ENCODE data around the gene SNRPD1.
"Not testable (repeated sequence)": the region's sequence is repeated elsewhere in the genome, so short reads cannot be mapped to it uniquely, and the experiment has no call there.

SNRPD1 gene

GRCh38 chr18:21612125-21613039 is at the start of gene SNRPD1:
SNRPD1 (plus strand) TSS chr18:21612314; CDS start chr18:21612430, 116 bp downstream.
- DNase-seq (ENCODE audit: low read depth) = peak; percentile 97
- peak; percentile 98 for TF ChIP-seq CTCF (IDR thresholded peaks at IDR 0.05; ENCODE audit: insufficient read depth, low read depth, low read length, missing control alignments)

GRCh38 chr18:21571772-21572171 is 40.3 kb upstream of the SNRPD1 start:
- DNase-seq (ENCODE audit: low read depth) = no peak
- H3K4me3 ChIP-seq (ENCODE audit: low read depth, low read length) = no peak overlapping the region
- no peak for TF ChIP-seq CTCF (IDR thresholded peaks at IDR 0.05; ENCODE audit: insufficient read depth, low read depth, low read length, missing control alignments)

More at GRCh38 chr18:21612125-21613039, at the start of gene SNRPD1:
- H3K4me3 ChIP-seq (ENCODE audit: low read depth, low read length) = peak within 1 kb of the TSS; percentile 89

GRCh38 chr18:21575656-21576055 is 36.5 kb upstream of the SNRPD1 start:
- no peak overlapping the region for H3K4me3 ChIP-seq (ENCODE audit: low read depth, low read length)
- no peak for DNase-seq (ENCODE audit: low read depth)
- TF ChIP-seq CTCF (IDR thresholded peaks at IDR 0.05; ENCODE audit: insufficient read depth, low read depth, low read length, missing control alignments) = no peak

- no peak for TF ChIP-seq CTCF (IDR thresholded peaks at IDR 0.05; ENCODE audit: insufficient read depth, low read depth, low read length, missing control alignments)
- H3K4me3 ChIP-seq (ENCODE audit: low read depth, low read length) = no peak overlapping the region
- no peak for DNase-seq (ENCODE audit: low read depth)
These were observed 27.7 kb upstream of the SNRPD1 start for GRCh38 chr18:21584391-21584790.

- H3K4me3 ChIP-seq (ENCODE audit: low read depth, low read length); DNase-seq (ENCODE audit: low read depth): not testable (repeated sequence)
These were observed 19.8 kb upstream of the SNRPD1 start for GRCh38 chr18:21592361-21592760.

- H3K4me3 ChIP-seq (ENCODE audit: low read depth, low read length) = no peak overlapping the region
- peak; percentile 17 for TF ChIP-seq CTCF (IDR thresholded peaks at IDR 0.05; ENCODE audit: insufficient read depth, low read depth, low read length, missing control alignments)
- peak; percentile 40 for DNase-seq (ENCODE audit: low read depth)
These were observed 18.4 kb upstream of the SNRPD1 start for GRCh38 chr18:21593540-21594257.

GRCh38 chr18:21597620-21598019 is 14.5 kb upstream of the SNRPD1 start:
- TF ChIP-seq CTCF (IDR thresholded peaks at IDR 0.05; ENCODE audit: insufficient read depth, low read depth, low read length, missing control alignments) = no peak
- peak overlapping the region; percentile 94; the same call in 1 of the 2 replicates for H3K4me3 ChIP-seq (ENCODE audit: low read depth, low read length)
- DNase-seq (ENCODE audit: low read depth) = no peak

Measured in GM12865 (cell line).